Mammary epithelial cell (primary cell): ENCODE measurements around the gene ZNF224.

Experiments
- EZH2 ChIP-seq: IDR thresholded peaks from 2 replicates; pipeline ENCODE4 v1.6.1; 2012; ENCODE audit warnings: low read length, inconsistent platforms, borderline replicate concordance
- TF ChIP-seq, protein P1 (sequence below), 2 donors: IDR thresholded peaks in 1 of 2; conservative IDR thresholded peaks in 1 of 2; 2 replicates each; pipeline ENCODE4 v1.5.1; 2011 to 2012; ENCODE audit warnings: inconsistent platforms in 2 of 2, low read length in 2 of 2, mild to moderate bottlenecking in 2 of 2, control low read depth in 1 of 2, low read depth in 1 of 2; ENCODE audit not compliant: insufficient read depth in 1 of 2; ENCODE audit errors: extremely low read depth in 1 of 2

DNA sequence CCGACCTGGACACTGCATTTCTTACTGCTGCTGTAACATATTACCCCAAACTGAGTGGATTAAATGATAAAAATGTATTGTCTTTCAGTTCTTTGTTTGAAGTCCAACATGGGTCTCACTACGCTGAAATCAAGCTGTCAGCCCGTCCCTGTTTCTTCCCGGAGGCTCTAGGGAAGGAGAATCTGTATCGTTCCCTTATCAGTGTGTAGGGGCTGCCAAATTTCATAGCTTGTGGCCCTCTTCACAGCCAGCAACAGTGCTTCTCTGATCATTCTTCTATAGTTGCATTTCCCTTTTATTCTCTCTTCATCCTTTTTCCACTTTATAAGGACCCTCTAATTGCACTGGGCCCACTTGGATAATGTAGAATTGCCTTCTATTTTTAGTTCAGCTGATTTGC is 57.3 kb downstream of the ZNF224 start:
- TF ChIP-seq, protein P1, sequence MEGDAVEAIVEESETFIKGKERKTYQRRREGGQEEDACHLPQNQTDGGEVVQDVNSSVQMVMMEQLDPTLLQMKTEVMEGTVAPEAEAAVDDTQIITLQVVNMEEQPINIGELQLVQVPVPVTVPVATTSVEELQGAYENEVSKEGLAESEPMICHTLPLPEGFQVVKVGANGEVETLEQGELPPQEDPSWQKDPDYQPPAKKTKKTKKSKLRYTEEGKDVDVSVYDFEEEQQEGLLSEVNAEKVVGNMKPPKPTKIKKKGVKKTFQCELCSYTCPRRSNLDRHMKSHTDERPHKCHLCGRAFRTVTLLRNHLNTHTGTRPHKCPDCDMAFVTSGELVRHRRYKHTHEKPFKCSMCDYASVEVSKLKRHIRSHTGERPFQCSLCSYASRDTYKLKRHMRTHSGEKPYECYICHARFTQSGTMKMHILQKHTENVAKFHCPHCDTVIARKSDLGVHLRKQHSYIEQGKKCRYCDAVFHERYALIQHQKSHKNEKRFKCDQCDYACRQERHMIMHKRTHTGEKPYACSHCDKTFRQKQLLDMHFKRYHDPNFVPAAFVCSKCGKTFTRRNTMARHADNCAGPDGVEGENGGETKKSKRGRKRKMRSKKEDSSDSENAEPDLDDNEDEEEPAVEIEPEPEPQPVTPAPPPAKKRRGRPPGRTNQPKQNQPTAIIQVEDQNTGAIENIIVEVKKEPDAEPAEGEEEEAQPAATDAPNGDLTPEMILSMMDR (conservative IDR thresholded peaks at IDR 0.05 in 1 of 2, IDR thresholded peaks at IDR 0.05 in 1 of 2; ENCODE audit: extremely low read depth in 1 of 2, insufficient read depth in 1 of 2, low read depth in 1 of 2, low read length in 2 of 2) = no peak
- no peak for TF ChIP-seq EZH2
